ENCODE measurements around the gene BAZ2A.

The BAZ2A gene

GRCh38 chr12:56631790-56632700, 1.9 kb upstream of the BAZ2A start:
- no peaks in the 10 kb centered on the region for H3K9me3 ChIP-seq (ENCODE audit: control insufficient read depth, insufficient read depth, low read length)
- H3K79me2 ChIP-seq (ENCODE audit: control insufficient read depth, low read length), result peaks cover 83% of the 10 kb centered on the region
- H4K20me1 ChIP-seq (ENCODE audit: control insufficient read depth, insufficient read depth, low read depth, low read length), result peaks cover 7% of the 10 kb centered on the region; the same call in 1 of the 2 replicates
- H3K27ac ChIP-seq (ENCODE audit: low read depth, low read length), result peak overlapping the region; percentile 68
- no peaks in the 10 kb centered on the region for H3K9me2 ChIP-seq (replicated peaks; ENCODE audit: control insufficient read depth, low read length)
- H3K4me2 ChIP-seq (ENCODE audit: low read length), result peak overlapping the region; percentile 93
- peaks cover 72% of the 10 kb centered on the region for H3K4me1 ChIP-seq (ENCODE audit: control insufficient read depth, low read length)
- H3F3A ChIP-seq (ENCODE audit: control insufficient read depth, insufficient read depth), result peaks cover 26% of the 10 kb centered on the region
- H3K27me3 ChIP-seq (ENCODE audit: control insufficient read depth, low read length), result no peaks in the 10 kb centered on the region
- H3K4me3 ChIP-seq (ENCODE audit: low read length), result peak overlapping the region; percentile 94
- H3K36me3 ChIP-seq (ENCODE audit: control insufficient read depth, low read length), result peaks cover 18% of the 10 kb centered on the region
- TF ChIP-seq CTCF (IDR thresholded peaks at IDR 0.05; ENCODE audit: low read depth, low read length, poor library complexity, severe bottlenecking) (no peak), EZH2phosphoT487 (IDR thresholded peaks at IDR 0.05; ENCODE audit: borderline replicate concordance, low read length) (no peak)

- H3K9me2 ChIP-seq (replicated peaks; ENCODE audit: control insufficient read depth, low read length), result no peaks in the 10 kb centered on the region
- H3K79me2 ChIP-seq (ENCODE audit: control insufficient read depth, low read length), result peaks cover 93% of the 10 kb centered on the region
- H3K4me1 ChIP-seq (ENCODE audit: control insufficient read depth, low read length), result peaks cover 60% of the 10 kb centered on the region
- H4K20me1 ChIP-seq (ENCODE audit: control insufficient read depth, insufficient read depth, low read depth, low read length), result peaks cover 7% of the 10 kb centered on the region; the same call in 1 of the 2 replicates
- peak overlapping the region; percentile 88 for H3K4me2 ChIP-seq (ENCODE audit: low read length)
- peak overlapping the region; percentile 77 for H3K27ac ChIP-seq (ENCODE audit: low read depth, low read length)
- H3K36me3 ChIP-seq (ENCODE audit: control insufficient read depth, low read length), result peaks cover 31% of the 10 kb centered on the region
- H3K9me3 ChIP-seq (ENCODE audit: control insufficient read depth, insufficient read depth, low read length), result no peaks in the 10 kb centered on the region
- TF ChIP-seq CTCF (IDR thresholded peaks at IDR 0.05; ENCODE audit: low read depth, low read length, poor library complexity, severe bottlenecking), result no peak
- TF ChIP-seq EZH2phosphoT487 (IDR thresholded peaks at IDR 0.05; ENCODE audit: borderline replicate concordance, low read length), result no peak
- H3K27me3 ChIP-seq (ENCODE audit: control insufficient read depth, low read length), result no peaks in the 10 kb centered on the region
- peak overlapping the region; percentile 79 for H3K4me3 ChIP-seq (ENCODE audit: low read length)
- H3F3A ChIP-seq (ENCODE audit: control insufficient read depth, insufficient read depth), result peaks cover 14% of the 10 kb centered on the region
Measured at GRCh38 chr12:56629459-56630179, 507 bp downstream of the BAZ2A start.

DNA sequence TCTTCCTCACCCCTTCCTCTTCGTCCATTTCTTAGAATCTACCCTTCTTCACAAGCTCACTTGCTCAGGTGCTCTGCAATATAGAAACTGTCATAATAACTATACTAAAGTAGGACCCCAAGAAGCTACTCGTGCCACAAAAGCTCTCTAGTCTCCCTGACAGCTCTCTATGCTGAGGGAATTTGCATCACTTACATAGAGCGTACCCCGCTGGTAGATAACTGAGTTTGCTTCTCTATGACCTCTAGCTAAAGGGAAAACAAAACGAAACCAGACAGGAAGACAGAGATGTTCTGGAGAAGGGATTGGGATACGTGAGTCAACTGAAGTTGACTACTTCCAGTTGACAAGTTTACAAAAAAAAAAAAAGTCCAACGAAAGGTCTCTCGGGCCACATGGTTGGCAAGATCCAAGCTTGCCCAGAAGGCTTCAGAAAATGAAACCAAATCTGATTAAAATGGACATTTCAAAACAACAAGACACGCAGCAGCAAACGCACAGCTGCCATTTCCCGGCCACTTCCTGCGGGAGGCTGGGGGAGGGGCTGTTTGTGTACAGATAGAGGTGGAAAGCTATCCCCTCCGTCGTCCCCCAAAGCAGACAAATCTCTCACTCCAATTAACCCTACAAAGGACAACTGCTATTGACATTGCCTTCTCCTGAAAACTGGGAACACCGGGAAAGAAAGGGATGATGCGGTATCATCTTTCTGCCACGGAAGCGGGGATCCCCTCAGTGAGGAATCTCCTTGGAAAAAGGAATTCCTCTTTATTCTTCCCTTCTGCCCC, 1.3 kb downstream of the BAZ2A start:
- H3K36me3 ChIP-seq (ENCODE audit: control insufficient read depth, low read length), result peaks cover 34% of the 10 kb centered on the region
- peak overlapping the region; percentile 79 for H3K4me3 ChIP-seq (ENCODE audit: low read length)
- no peaks in the 10 kb centered on the region for H3K9me3 ChIP-seq (ENCODE audit: control insufficient read depth, insufficient read depth, low read length)
- H3F3A ChIP-seq (ENCODE audit: control insufficient read depth, insufficient read depth), result peaks cover 14% of the 10 kb centered on the region
- peaks cover 93% of the 10 kb centered on the region for H3K79me2 ChIP-seq (ENCODE audit: control insufficient read depth, low read length)
- no peaks in the 10 kb centered on the region for H3K9me2 ChIP-seq (replicated peaks; ENCODE audit: control insufficient read depth, low read length)
- no peaks in the 10 kb centered on the region for H3K27me3 ChIP-seq (ENCODE audit: control insufficient read depth, low read length)
- peaks cover 54% of the 10 kb centered on the region for H3K4me1 ChIP-seq (ENCODE audit: control insufficient read depth, low read length)
- peaks cover 7% of the 10 kb centered on the region; the same call in 1 of the 2 replicates for H4K20me1 ChIP-seq (ENCODE audit: control insufficient read depth, insufficient read depth, low read depth, low read length)
- peak overlapping the region; percentile 88 for H3K4me2 ChIP-seq (ENCODE audit: low read length)
- TF ChIP-seq EZH2phosphoT487 (IDR thresholded peaks at IDR 0.05; ENCODE audit: borderline replicate concordance, low read length) (no peak), CTCF (IDR thresholded peaks at IDR 0.05; ENCODE audit: low read depth, low read length, poor library complexity, severe bottlenecking) (no peak)
- H3K27ac ChIP-seq (ENCODE audit: low read depth, low read length), result peak overlapping the region; percentile 77
